Chondrocyte (in vitro differentiated cells): ENCODE results near the gene CNNM3. TPM values are rescaled to one million over a fixed set of nuclear protein-coding genes. Genes with fewer than 3 reads are reported as not detected.
"Not testable (repeated sequence)": the region's sequence is repeated elsewhere in the genome, so short reads cannot be mapped to it uniquely, and the experiment has no call there.

Source experiments
- DNase-seq: peaks from one replicate; pipeline ENCODE4 v3.0.0; 2021; ENCODE audit warnings: mixed read lengths, low spot score
- H3K27ac Mint-ChIP-seq: one replicate; pipeline ENCODE4 v1.8.0; 2021; ENCODE audit warnings: mild to moderate bottlenecking, moderate library complexity, mixed read lengths; ENCODE audit not compliant: unreplicated experiment
- H3K27me3 Mint-ChIP-seq: 2 replicates; pipeline ENCODE4 v1.8.0; 2021; ENCODE audit warnings: low read depth, mixed read lengths
- H3K36me3 Mint-ChIP-seq: 2 replicates; pipeline ENCODE4 v1.8.0; 2021; ENCODE audit warnings: low read depth, mixed read lengths
- H3K4me1 Mint-ChIP-seq: 2 replicates; pipeline ENCODE4 v1.8.0; 2021; ENCODE audit warnings: low read depth, mild to moderate bottlenecking, mixed read lengths
- H3K4me3 Mint-ChIP-seq: one replicate; pipeline ENCODE4 v1.8.0; 2021; ENCODE audit warnings: mild to moderate bottlenecking, moderate library complexity, mixed read lengths; ENCODE audit not compliant: unreplicated experiment
- H3K9me3 Mint-ChIP-seq: 2 replicates; pipeline ENCODE4 v1.8.0; 2021; ENCODE audit warnings: low read depth, mixed read lengths
- total RNA-seq: library from RNA; stranded (reverse); gene quantifications from 3 replicates; pipeline ENCODE4 v1.2.1, GENCODE V29; 2021
- TF ChIP-seq, protein P1 (sequence below): fragments of 200-600 bp; sonication (generic); IDR thresholded peaks from 2 replicates; pipeline ENCODE4 v1.5.0; 2021; ENCODE audit warnings: antibody characterized with exemption, mild to moderate bottlenecking, moderate library complexity

The CNNM3 gene
- total RNA-seq, 1 donor from 2014 or later, result 10.4 TPM

DNA sequence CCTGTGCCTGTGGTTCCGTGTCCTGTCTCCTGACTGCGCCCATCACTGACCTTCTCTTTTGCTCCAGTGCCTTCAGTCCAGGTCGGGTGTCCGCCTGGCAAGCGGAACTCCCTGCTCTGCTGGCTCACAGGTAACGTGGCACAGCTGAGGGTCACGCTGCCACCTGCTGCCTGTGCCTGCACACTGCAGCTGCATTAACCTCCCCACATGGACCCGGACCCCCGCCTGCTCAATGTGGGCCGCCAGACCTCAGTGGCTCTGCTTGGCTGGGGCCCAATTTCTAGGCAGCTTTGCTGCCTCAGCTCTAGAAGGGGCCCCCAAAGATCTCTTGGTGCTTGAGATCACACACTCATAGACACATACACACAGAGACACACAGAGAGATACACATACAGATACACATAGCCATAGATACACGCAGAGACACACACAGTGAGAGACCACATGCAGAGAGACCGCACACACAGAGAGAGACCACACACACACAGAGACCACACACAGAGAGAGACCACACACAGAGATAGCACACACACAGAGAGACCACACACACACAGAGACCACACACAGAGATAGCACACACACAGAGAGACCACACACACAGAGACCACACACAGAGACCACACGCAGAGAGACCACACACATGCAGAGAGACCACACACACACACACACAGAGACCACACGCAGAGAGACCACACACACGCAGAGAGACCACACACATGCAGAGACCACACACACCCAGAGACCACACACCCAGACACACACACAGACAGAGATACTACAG is 14.9 kb upstream of the CNNM3 start:
- H3K9me3 Mint-ChIP-seq, result no peaks in the 10 kb centered on the region
- TF ChIP-seq, protein P1, sequence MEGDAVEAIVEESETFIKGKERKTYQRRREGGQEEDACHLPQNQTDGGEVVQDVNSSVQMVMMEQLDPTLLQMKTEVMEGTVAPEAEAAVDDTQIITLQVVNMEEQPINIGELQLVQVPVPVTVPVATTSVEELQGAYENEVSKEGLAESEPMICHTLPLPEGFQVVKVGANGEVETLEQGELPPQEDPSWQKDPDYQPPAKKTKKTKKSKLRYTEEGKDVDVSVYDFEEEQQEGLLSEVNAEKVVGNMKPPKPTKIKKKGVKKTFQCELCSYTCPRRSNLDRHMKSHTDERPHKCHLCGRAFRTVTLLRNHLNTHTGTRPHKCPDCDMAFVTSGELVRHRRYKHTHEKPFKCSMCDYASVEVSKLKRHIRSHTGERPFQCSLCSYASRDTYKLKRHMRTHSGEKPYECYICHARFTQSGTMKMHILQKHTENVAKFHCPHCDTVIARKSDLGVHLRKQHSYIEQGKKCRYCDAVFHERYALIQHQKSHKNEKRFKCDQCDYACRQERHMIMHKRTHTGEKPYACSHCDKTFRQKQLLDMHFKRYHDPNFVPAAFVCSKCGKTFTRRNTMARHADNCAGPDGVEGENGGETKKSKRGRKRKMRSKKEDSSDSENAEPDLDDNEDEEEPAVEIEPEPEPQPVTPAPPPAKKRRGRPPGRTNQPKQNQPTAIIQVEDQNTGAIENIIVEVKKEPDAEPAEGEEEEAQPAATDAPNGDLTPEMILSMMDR, result peak; percentile 88

DNA sequence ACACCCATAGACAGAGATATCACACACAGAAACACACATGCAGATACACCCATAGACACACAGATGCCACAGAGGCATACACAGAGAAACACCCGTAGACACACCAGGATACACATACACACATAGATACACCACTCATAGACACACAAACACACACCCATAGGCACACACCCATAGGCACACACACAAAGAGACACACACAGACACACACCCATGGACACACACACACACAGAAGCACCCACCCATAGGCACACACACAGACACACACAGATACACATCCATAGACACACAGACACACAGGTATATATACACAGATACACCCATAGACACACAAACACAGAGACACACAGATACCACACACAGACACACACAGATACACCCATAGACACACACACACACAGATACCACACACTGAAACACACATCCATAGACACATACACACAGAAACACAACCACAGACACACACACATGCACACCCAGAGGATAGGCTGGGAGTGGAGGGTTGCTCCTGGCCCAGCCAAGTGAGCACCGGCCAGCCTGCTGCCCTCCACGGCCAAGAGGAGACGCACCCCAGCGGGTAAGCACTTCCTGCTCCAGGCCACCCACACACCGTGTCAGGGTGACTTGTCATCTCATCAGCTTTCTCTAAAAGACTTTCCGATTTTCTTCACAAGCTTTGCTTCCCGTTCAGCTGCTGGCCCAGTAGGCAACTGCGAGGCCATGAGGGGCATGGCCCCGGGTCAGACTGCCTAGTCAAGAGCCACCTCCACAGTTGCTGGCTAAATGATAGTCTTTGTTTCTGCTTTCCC is 14.1 kb upstream of the CNNM3 start:
- Mint-ChIP-seq H3K27ac (no peak overlapping the region), H3K36me3 (no peaks in the 10 kb centered on the region), H3K4me1 (no peaks in the 10 kb centered on the region), H3K9me3 (no peaks in the 10 kb centered on the region), H3K27me3 (no peaks in the 10 kb centered on the region), H3K4me3 (no peak overlapping the region)
- DNase-seq, result no peak
- TF ChIP-seq, protein P1, result no peak

More for the DNA sequence above, 14.9 kb upstream of the CNNM3 start:
- no peaks in the 10 kb centered on the region for H3K4me1 Mint-ChIP-seq
- H3K27me3 Mint-ChIP-seq, result no peaks in the 10 kb centered on the region
- H3K36me3 Mint-ChIP-seq, result no peaks in the 10 kb centered on the region
- no peak overlapping the region for H3K4me3 Mint-ChIP-seq
- no peak overlapping the region for H3K27ac Mint-ChIP-seq
- DNase-seq, result no peak

DNA sequence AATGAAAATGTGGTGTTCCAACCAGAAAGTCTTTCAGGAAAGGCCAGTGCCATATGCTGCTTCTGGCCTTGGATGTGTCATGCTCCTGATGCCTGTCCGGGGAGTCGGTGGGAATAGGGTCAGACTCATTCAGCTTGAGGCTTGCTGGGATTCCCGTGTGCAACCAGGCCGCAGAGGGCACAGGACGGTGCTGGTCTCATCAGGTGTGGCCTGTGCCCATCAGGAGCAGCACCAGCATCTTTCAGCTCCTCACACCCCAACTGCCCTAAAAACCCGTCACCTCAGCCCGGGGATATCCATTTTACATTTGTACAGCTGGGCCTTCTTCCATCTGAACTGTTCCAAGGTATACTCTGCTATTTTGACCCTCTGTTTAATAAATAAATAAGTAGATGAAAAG is 13.3 kb upstream of the CNNM3 start:
- H3K9me3 Mint-ChIP-seq, result no peaks in the 10 kb centered on the region
- no peak overlapping the region for H3K4me3 Mint-ChIP-seq
- no peaks in the 10 kb centered on the region for H3K27me3 Mint-ChIP-seq
- no peak for DNase-seq
- H3K36me3 Mint-ChIP-seq, result no peaks in the 10 kb centered on the region
- no peaks in the 10 kb centered on the region for H3K4me1 Mint-ChIP-seq
- TF ChIP-seq, protein P1, result no peak
- no peak overlapping the region for H3K27ac Mint-ChIP-seq

DNA sequence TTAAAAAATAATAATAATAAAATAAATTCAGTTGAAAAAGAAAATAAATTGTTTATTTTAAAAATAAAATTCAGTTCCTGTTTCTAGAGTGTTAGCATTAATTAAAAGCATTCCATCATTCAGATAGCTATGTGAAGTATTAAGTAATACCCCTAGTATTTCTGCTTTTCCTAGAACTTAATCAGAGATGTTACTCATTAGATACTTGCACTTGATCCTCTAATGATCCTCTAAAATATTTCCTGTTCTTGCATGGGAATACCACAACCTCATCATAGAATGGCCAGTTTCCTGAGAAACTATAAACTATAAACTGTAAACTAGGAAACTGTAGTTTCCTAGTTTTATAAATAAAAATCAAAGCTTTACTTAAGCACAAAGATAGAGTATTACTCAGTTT is 11.1 kb upstream of the CNNM3 start:
- H3K36me3 Mint-ChIP-seq, result peaks cover 4% of the 10 kb centered on the region
- H3K27me3 Mint-ChIP-seq, result no peaks in the 10 kb centered on the region
- H3K4me3 Mint-ChIP-seq, result no peak overlapping the region
- no peak overlapping the region for H3K27ac Mint-ChIP-seq
- H3K9me3 Mint-ChIP-seq, result no peaks in the 10 kb centered on the region
- TF ChIP-seq, protein P1, result no peak
- no peak for DNase-seq
- H3K4me1 Mint-ChIP-seq, result no peaks in the 10 kb centered on the region

DNA sequence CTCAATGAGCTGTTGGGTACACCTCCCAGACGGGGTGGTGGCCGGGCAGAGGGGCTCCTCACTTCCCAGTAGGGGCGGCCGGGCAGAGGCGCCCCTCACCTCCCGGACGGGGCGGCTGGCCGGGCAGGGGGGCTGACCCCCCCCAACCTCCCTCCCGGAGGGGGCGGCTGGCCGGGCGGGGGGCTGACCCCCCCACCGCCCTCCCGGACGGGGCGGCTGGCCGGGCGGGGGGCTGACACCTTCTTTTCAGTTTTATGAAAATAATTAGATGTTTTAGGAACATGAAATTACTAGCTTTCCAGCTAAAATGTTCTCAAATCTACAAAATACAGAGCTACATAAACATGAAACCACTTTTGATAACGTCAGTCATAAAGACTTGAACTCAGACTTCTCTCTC is 10.1 kb upstream of the CNNM3 start:
- H3K36me3 Mint-ChIP-seq, H3K27ac Mint-ChIP-seq, H3K9me3 Mint-ChIP-seq, H3K4me3 Mint-ChIP-seq, H3K4me1 Mint-ChIP-seq, DNase-seq, H3K27me3 Mint-ChIP-seq: not testable (repeated sequence)
